ENCODE results near the gene BMP8B. TPM values are rescaled to one million over a fixed set of nuclear protein-coding genes. Genes with fewer than 3 reads are reported as not detected.

BMP8B gene
- total and polyA plus RNA-seq, 2 of the 8 experiments (the other 6 are each of a cell fraction or from before 2014, with no cell fraction given), result 0.37 to 0.50 TPM

- Histone ChIP-seq H3K4me2 (ENCODE audit: insufficient read depth in 1 of 2, low read depth in 2 of 2, low read length in 2 of 2) (no peak overlapping the region), H3K4me1 (replicated peaks in 1 of 4; ENCODE audit: control insufficient read depth in 3 of 4, insufficient read depth in 4 of 4, low read length in 3 of 4) (peaks cover 3 to 15% (median 4%) of the 10 kb centered on the region in 4 experiments; a peak in 5 of 7 replicates), H3K79me2 (ENCODE audit: control insufficient read depth in 1 of 2, insufficient read depth in 2 of 2, low read length in 2 of 2) (no peaks in the 10 kb centered on the region), H3K9me3 (ENCODE audit: insufficient read depth in 2 of 2, low read depth in 1 of 2, low read length in 1 of 2) (no peaks in the 10 kb centered on the region), H3K9ac (replicated peaks in 1 of 4; ENCODE audit: extremely low read depth in 1 of 4, low read depth in 3 of 4, low read length in 3 of 4) (no peak overlapping the region), H2BK15ac (ENCODE audit: low read length) (no peak overlapping the region), H3K36me3 (ENCODE audit: control insufficient read depth in 2 of 4, insufficient read depth in 4 of 4, low read length in 3 of 4) (no peaks in the 10 kb centered on the region), H2BK20ac (ENCODE audit: low read length) (no peak overlapping the region), H2AFZ (ENCODE audit: low read length) (no peak overlapping the region), H4K91ac (replicated peaks; ENCODE audit: insufficient read length, low read length) (no peak overlapping the region), H3K4me3 (ENCODE audit: extremely low read depth in 1 of 4, insufficient read depth in 2 of 4, low read depth in 3 of 4, low read length in 4 of 4) (no peak overlapping the region), H4K20me1 (replicated peaks in 1 of 2; ENCODE audit: control insufficient read depth in 1 of 2, insufficient read depth in 2 of 2, low read length in 2 of 2) (peaks cover 16 to 30% of the 10 kb centered on the region in 2 experiments), H4K8ac (ENCODE audit: extremely low read depth, insufficient read depth, low read length) (no peak overlapping the region), H3K14ac (ENCODE audit: insufficient read length) (no peak overlapping the region), H3K27me3 (replicated peaks in 1 of 4; ENCODE audit: control insufficient read depth in 3 of 4, extremely low read depth in 1 of 4, insufficient read depth in 3 of 4, low read length in 3 of 4) (peaks cover 90 to 100% (median 96%) of the 10 kb centered on the region in 4 experiments), H2BK12ac (ENCODE audit: low read depth, low read length) (no peak overlapping the region), H2BK120ac (replicated peaks; ENCODE audit: low read depth, low read length) (no peak overlapping the region), H3K56ac (replicated peaks; ENCODE audit: insufficient read length, low read depth, low read length) (no peak overlapping the region), H3K79me1 (ENCODE audit: low read depth, low read length) (no peaks in the 10 kb centered on the region), H4K5ac (ENCODE audit: insufficient read length, low read depth, low read length) (no peak overlapping the region), H2BK5ac (ENCODE audit: low read depth, low read length) (no peak overlapping the region), H3K4ac (replicated peaks; ENCODE audit: insufficient read length, low read depth, low read length) (no peak overlapping the region), H3K23me2 (ENCODE audit: low read depth, low read length) (no peaks in the 10 kb centered on the region), H3K18ac (ENCODE audit: extremely low read depth, low read length) (no peak overlapping the region), H3K27ac (ENCODE audit: low read depth, low read length) (no peak overlapping the region), H3K23ac (ENCODE audit: insufficient read length) (no peak overlapping the region), H2AK5ac (ENCODE audit: low read depth, low read length) (no peak overlapping the region)
- DNase-seq (ENCODE audit: low read depth in 1 of 2, low spot score in 2 of 2) (peak in 1 of 2 experiments; percentile 57), FAIRE-seq (peak; percentile 82)
- CTCF ChIA-PET (ENCODE audit: partially characterized antibody), result interaction anchor here (0.7 to 9.1 kb wide), 15 partner anchors 8 to 106 kb away, joined by 3 to 78 read pairs (median 6); partner anchors contain the start of genes HPCAL4 and NT5C1A
- POLR2A ChIA-PET (ENCODE audit: partially characterized antibody), result interaction anchor here (0.6 to 3.1 kb wide), 3 partner anchors 11 to 259 kb away, joined by 4 to 16 read pairs (median 4); no protein-coding TSS in a partner anchor
- WGBS, 2 experiments (ENCODE audit: extremely low coverage in 1 of 2, insufficient coverage in 1 of 2, insufficient read length in 1 of 2, insufficient replicate concordance in 2 of 2, low coverage in 1 of 2, low lambda C conversion rate in 2 of 2, missing lambda C conversion rate in 1 of 2), result 12% methylated on average over 6 of the region's 6 CpGs; no CpG with 5 or more reads in 1 of the 2 experiments
- TF ChIP-seq KDM4A (IDR thresholded peaks at IDR 0.05; ENCODE audit: low read depth, low read length, severe bottlenecking) (no peak), BCL11A (IDR thresholded peaks at IDR 0.05; ENCODE audit: low read depth in 2 of 2, low read length in 2 of 2) (peak; percentile 50 to 52), CREB1 (IDR thresholded peaks at IDR 0.05) (no peak), ZNF274 (IDR thresholded peaks at IDR 0.05; ENCODE audit: borderline replicate concordance, extremely low read depth, low read length) (peak; percentile 62; the same call in 1 of the 2 replicates), POLR2AphosphoS5 (IDR thresholded peaks at IDR 0.05; ENCODE audit: low read depth, low read length) (peak; percentile 99), USF2 (IDR thresholded peaks at IDR 0.05; ENCODE audit: low read length) (no peak)
These were observed 76.7 kb downstream of the BMP8B start for GRCh38 chr1:39711966-39712340.
